Measurements from ENCODE around the gene DAD1. TPM values are rescaled to one million over a fixed set of nuclear protein-coding genes. Genes with fewer than 3 reads are reported as not detected.

The DAD1 gene
- total RNA-seq, 2 donors from 2014 or later, result 109 to 236 TPM

GRCh38 chr14:22521449-22522239, 67.4 kb downstream of the DAD1 start:
- H3K36me3 ChIP-seq, result no peaks in the 10 kb centered on the region
- H3K4me1 ChIP-seq (ENCODE audit: control insufficient read depth in 1 of 2, low read depth in 2 of 2), result peaks cover 21 to 30% of the 10 kb centered on the region in 2 donors
- no peak for DNase-seq (ENCODE audit: low spot score)
- no peaks in the 10 kb centered on the region for H3K9me3 ChIP-seq
- TF ChIP-seq CTCF (IDR thresholded peaks at IDR 0.05), result no peak
- peak overlapping the region; percentile 17 to 49 for H3K27ac ChIP-seq
- H3K27me3 ChIP-seq (replicated peaks; ENCODE audit: insufficient read depth), result no peaks in the 10 kb centered on the region
- H3K4me3 ChIP-seq, result no peak overlapping the region
- ATAC-seq (ENCODE audit: insufficient number of reproducible peaks, low FRiP score, low read depth), result no peak

- TF ChIP-seq CTCF (IDR thresholded peaks at IDR 0.05), result no peak
- ATAC-seq (ENCODE audit: insufficient number of reproducible peaks, low FRiP score, low read depth) (no peak), DNase-seq (ENCODE audit: low spot score) (no peak)
- Histone ChIP-seq H3K4me1 (ENCODE audit: control insufficient read depth in 1 of 2, low read depth in 2 of 2) (peaks cover 29 to 35% of the 10 kb centered on the region in 2 donors), H3K27me3 (replicated peaks; ENCODE audit: insufficient read depth) (no peaks in the 10 kb centered on the region), H3K36me3 (no peaks in the 10 kb centered on the region), H3K27ac (peak overlapping the region in 1 of 2 donors; percentile 23), H3K9me3 (no peaks in the 10 kb centered on the region), H3K4me3 (no peak overlapping the region)
Observed at GRCh38 chr14:22520796-22521195, 68.2 kb downstream of the DAD1 start.

GRCh38 chr14:22519877-22520685, 68.9 kb downstream of the DAD1 start:
- peak overlapping the region in 1 of 2 donors; percentile 23 for H3K27ac ChIP-seq
- no peak overlapping the region for H3K4me3 ChIP-seq
- H3K36me3 ChIP-seq, result no peaks in the 10 kb centered on the region
- no peak for TF ChIP-seq CTCF (IDR thresholded peaks at IDR 0.05)
- no peaks in the 10 kb centered on the region for H3K27me3 ChIP-seq (replicated peaks; ENCODE audit: insufficient read depth)
- H3K9me3 ChIP-seq, result no peaks in the 10 kb centered on the region
- ATAC-seq (ENCODE audit: insufficient number of reproducible peaks, low FRiP score, low read depth) (no peak), DNase-seq (ENCODE audit: low spot score) (no peak)
- H3K4me1 ChIP-seq (ENCODE audit: control insufficient read depth in 1 of 2, low read depth in 2 of 2), result peaks cover 35 to 42% of the 10 kb centered on the region in 2 donors

- Histone ChIP-seq H3K27me3 (replicated peaks; ENCODE audit: insufficient read depth) (no peaks in the 10 kb centered on the region), H3K36me3 (no peaks in the 10 kb centered on the region), H3K9me3 (no peaks in the 10 kb centered on the region), H3K4me3 (no peak overlapping the region), H3K27ac (no peak overlapping the region), H3K4me1 (ENCODE audit: control insufficient read depth in 1 of 2, low read depth in 2 of 2) (peaks cover 50 to 54% of the 10 kb centered on the region in 2 donors)
- ATAC-seq (ENCODE audit: insufficient number of reproducible peaks, low FRiP score, low read depth) (no peak), DNase-seq (ENCODE audit: low spot score) (no peak)
- TF ChIP-seq CTCF (IDR thresholded peaks at IDR 0.05), result no peak
Observed at GRCh38 chr14:22518073-22518472, 71.0 kb downstream of the DAD1 start.

- H3K4me1 ChIP-seq (ENCODE audit: control insufficient read depth in 1 of 2, low read depth in 2 of 2), result peaks cover 50 to 54% of the 10 kb centered on the region in 2 donors
- DNase-seq (ENCODE audit: low spot score) (no peak), ATAC-seq (ENCODE audit: insufficient number of reproducible peaks, low FRiP score, low read depth) (no peak)
- H3K9me3 ChIP-seq, result no peaks in the 10 kb centered on the region
- no peak overlapping the region for H3K27ac ChIP-seq
- no peaks in the 10 kb centered on the region for H3K36me3 ChIP-seq
- no peak overlapping the region for H3K4me3 ChIP-seq
- H3K27me3 ChIP-seq (replicated peaks; ENCODE audit: insufficient read depth), result no peaks in the 10 kb centered on the region
- no peak for TF ChIP-seq CTCF (IDR thresholded peaks at IDR 0.05)
Observed at GRCh38 chr14:22517117-22517720, 71.8 kb downstream of the DAD1 start.

All from thoracic aorta (tissue), 2 donors.